WTC11 (cell line): Measurements from ENCODE around the gene SHC2. TPM values are rescaled to one million over a fixed set of nuclear protein-coding genes. Genes with fewer than 3 reads are reported as not detected.

Experiments
- ATAC-seq: fragments of 200-7000 bp; cut with Tn5 transposase; 2 replicates; pipeline ENCODE4 v1.10.0; 2021; ENCODE audit warnings: mild to moderate bottlenecking, moderate library complexity
- CTCF ChIA-PET: fragments of 300-600 bp; sonication (Branson Sonifier 250); formaldehyde crosslinking; loops from one replicate; lab custom pipeline; 2021; ENCODE audit warnings: antibody characterized with exemption; lab: Charles Lee
- POLR2A ChIA-PET: fragments of 350-600 bp; sonication (Branson Sonifier 250); formaldehyde crosslinking; loops from one replicate; lab custom pipeline; 2021; ENCODE audit warnings: antibody characterized with exemption; lab: Charles Lee
- DNase-seq: peaks from one replicate; pipeline ENCODE4 v3.0.0; 2021; ENCODE audit warnings: low spot score
- H3K27ac Mint-ChIP-seq: 2 replicates; pipeline ENCODE4 v1.8.0; 2021; ENCODE audit warnings: mixed read lengths
- H3K27me3 Mint-ChIP-seq: 2 replicates; pipeline ENCODE4 v1.8.0; 2021; ENCODE audit warnings: low read depth, mild to moderate bottlenecking, moderate library complexity, mixed read lengths
- H3K36me3 Mint-ChIP-seq: 2 replicates; pipeline ENCODE4 v1.8.0; 2021; ENCODE audit warnings: mixed read lengths
- H3K4me1 Mint-ChIP-seq: 2 replicates; pipeline ENCODE4 v1.8.0; 2022; ENCODE audit warnings: mixed read lengths
- H3K4me3 Mint-ChIP-seq: 2 replicates; pipeline ENCODE4 v1.8.0; 2021; ENCODE audit warnings: mild to moderate bottlenecking, moderate library complexity, mixed read lengths
- H3K9me3 Mint-ChIP-seq: 2 replicates; pipeline ENCODE4 v1.8.0; 2021; ENCODE audit warnings: mixed read lengths
- AFF4 ChIP-seq: sonication (generic); formaldehyde crosslinking; IDR thresholded peaks from 2 replicates; pipeline ENCODE4 v1.8.1; 2023; ENCODE audit warnings: mild to moderate bottlenecking, missing genetic modification reagents, borderline replicate concordance
- ATF1 ChIP-seq: sonication (generic); formaldehyde crosslinking; IDR thresholded peaks from 2 replicates; pipeline ENCODE4 v1.8.1; 2023; ENCODE audit warnings: mild to moderate bottlenecking, moderate library complexity, missing genetic modification reagents
- ATF6 ChIP-seq: sonication (generic); formaldehyde crosslinking; IDR thresholded peaks from 2 replicates; pipeline ENCODE4 v1.8.1; 2023; ENCODE audit warnings: mild to moderate bottlenecking, missing genetic modification reagents
- ESRRA ChIP-seq: sonication (generic); formaldehyde crosslinking; IDR thresholded peaks from 2 replicates; pipeline ENCODE4 v1.8.1; 2022; ENCODE audit warnings: mild to moderate bottlenecking, missing genetic modification reagents, borderline replicate concordance
- FOXP1 ChIP-seq: sonication (generic); formaldehyde crosslinking; IDR thresholded peaks from 2 replicates; pipeline ENCODE4 v1.8.0; 2022; ENCODE audit warnings: missing genetic modification reagents, mild to moderate bottlenecking, moderate library complexity, borderline replicate concordance
- GABPB1 ChIP-seq: sonication (generic); formaldehyde crosslinking; IDR thresholded peaks from 2 replicates; pipeline ENCODE4 v1.8.1; 2023; ENCODE audit warnings: mild to moderate bottlenecking, missing genetic modification reagents
- GRHL2 ChIP-seq: fragments of 250-450 bp; sonication (Bioruptor Pico); IDR thresholded peaks from 2 replicates; pipeline ENCODE4 v1.8.0; 2022; ENCODE audit warnings: mild to moderate bottlenecking, moderate library complexity; ENCODE audit not compliant: insufficient replicate concordance, severe bottlenecking
- HMGXB4 ChIP-seq: sonication (generic); formaldehyde crosslinking; IDR thresholded peaks from 2 replicates; pipeline ENCODE4 v1.8.1; 2023; ENCODE audit warnings: mild to moderate bottlenecking, moderate library complexity, missing genetic modification reagents
- IRF2 ChIP-seq: sonication (generic); formaldehyde crosslinking; IDR thresholded peaks from 2 replicates; pipeline ENCODE4 v1.8.0; 2022; ENCODE audit warnings: low read depth, missing genetic modification reagents, borderline replicate concordance
- MAX ChIP-seq: sonication (generic); formaldehyde crosslinking; IDR thresholded peaks from 2 replicates; pipeline ENCODE4 v1.8.0; 2022; ENCODE audit warnings: mild to moderate bottlenecking, missing genetic modification reagents
- MYBL2 ChIP-seq: sonication (generic); formaldehyde crosslinking; IDR thresholded peaks from 2 replicates; pipeline ENCODE4 v1.8.1; 2023; ENCODE audit warnings: mild to moderate bottlenecking, moderate library complexity, missing genetic modification reagents
- NR2C2 ChIP-seq: sonication (generic); formaldehyde crosslinking; IDR thresholded peaks from 2 replicates; pipeline ENCODE4 v1.8.0; 2022; ENCODE audit warnings: mild to moderate bottlenecking, missing genetic modification reagents
- SP1 ChIP-seq: sonication (generic); formaldehyde crosslinking; conservative IDR thresholded peaks from 2 replicates; pipeline ENCODE4 v1.8.1; 2022; ENCODE audit warnings: missing genetic modification reagents
- ZNF281 ChIP-seq: sonication (generic); formaldehyde crosslinking; IDR thresholded peaks from 2 replicates; pipeline ENCODE4 v1.8.0; 2023; ENCODE audit warnings: mild to moderate bottlenecking, missing genetic modification reagents
- ZNF317 ChIP-seq: sonication (generic); formaldehyde crosslinking; IDR thresholded peaks from 2 replicates; pipeline ENCODE4 v1.8.1; 2023; ENCODE audit warnings: low read depth, mild to moderate bottlenecking, moderate library complexity, missing genetic modification reagents, borderline replicate concordance
- total RNA-seq: library from RNA; stranded (reverse); gene quantifications from 3 replicates; pipeline ENCODE4 v1.2.3, GENCODE V29; 2021
- TF ChIP-seq, protein P1 (sequence below): sonication (generic); formaldehyde crosslinking; IDR thresholded peaks from 2 replicates; pipeline ENCODE4 v1.8.0; 2022; ENCODE audit warnings: mild to moderate bottlenecking, missing genetic modification reagents
- TF ChIP-seq, protein P2 (sequence below): fragments of 250-450 bp; sonication (Bioruptor Pico); IDR thresholded peaks from 2 replicates; pipeline ENCODE4 v1.9.0; 2021; ENCODE audit warnings: mild to moderate bottlenecking, borderline replicate concordance

The SHC2 gene
- total RNA-seq, 1 experiment from 2014 or later, result 8.4 TPM

DNA sequence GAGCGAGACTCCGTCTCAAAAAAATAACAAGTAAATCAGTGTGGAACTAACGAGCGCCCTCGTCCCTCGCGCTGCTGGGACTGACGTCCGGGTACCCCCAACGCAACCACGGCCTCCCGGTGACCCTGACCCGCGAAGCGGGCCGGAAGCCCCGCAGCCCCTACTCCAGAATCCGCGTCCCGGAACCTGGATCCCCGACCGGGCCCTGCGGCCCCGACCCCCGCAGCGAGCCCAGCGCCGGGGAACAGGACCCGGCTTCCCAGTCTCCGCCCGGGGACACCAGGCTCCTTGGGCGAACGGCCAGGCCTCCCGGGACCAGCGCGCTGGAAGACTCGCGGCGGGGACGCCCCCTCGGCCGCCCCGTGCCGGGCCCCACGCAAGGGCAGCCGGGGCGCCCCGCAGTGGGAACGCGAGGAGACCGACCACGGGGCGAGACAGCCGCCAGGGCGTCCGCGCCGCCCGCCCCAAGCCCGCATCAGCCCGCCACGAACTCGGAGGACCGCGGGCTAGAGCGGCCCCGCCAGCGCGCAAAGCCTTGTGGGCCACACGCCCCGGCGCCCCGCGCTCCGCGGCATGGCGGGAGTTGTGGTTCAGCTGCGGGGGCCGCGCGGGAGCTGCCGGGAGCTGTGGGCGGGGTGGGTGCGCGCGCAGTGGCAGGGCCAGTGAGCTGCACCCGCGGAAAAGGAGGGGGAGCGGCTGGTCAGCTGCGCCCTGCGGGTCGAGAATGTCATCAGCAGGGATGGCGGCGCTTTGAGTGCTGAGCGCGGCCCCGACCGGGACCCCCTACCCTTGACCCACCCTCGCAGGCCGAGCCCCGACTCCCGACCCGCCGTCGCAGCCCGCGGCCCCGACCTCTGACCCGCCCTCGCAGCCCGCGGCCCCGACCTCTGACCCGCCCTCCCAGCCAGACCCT, 27.9 kb upstream of the SHC2 start:
- ChIA-PET CTCF (interaction anchor here (0.8 to 4.4 kb wide), 8 partner anchors 9 to 141 kb away, joined by 3 to 25 read pairs (median 4); no protein-coding TSS in a partner anchor), POLR2A (interaction anchor here (0.7 to 1.0 kb wide), 4 partner anchors 9 to 18 kb away, joined by 3 to 4 read pairs (median 4); no protein-coding TSS in a partner anchor)
- Mint-ChIP-seq H3K36me3 (no peaks in the 10 kb centered on the region), H3K4me1 (peaks cover 26% of the 10 kb centered on the region), H3K27ac (no peak overlapping the region), H3K9me3 (peaks cover 3% of the 10 kb centered on the region), H3K27me3 (peaks cover 15% of the 10 kb centered on the region), H3K4me3 (peak overlapping the region; percentile 78)
- ATAC-seq (peak; percentile 83), DNase-seq (peak; percentile 94)
- TF ChIP-seq FOXP1, result peak; percentile 74; the same call in 1 of the 2 replicates
- TF ChIP-seq ATF1 (CRISPR knock-in tag), result no peak
- TF ChIP-seq MAX (CRISPR knock-in tag), result no peak
- peak; percentile 39; the same call in 1 of the 2 replicates for TF ChIP-seq NR2C2 (CRISPR knock-in tag)
- TF ChIP-seq, protein P1, sequence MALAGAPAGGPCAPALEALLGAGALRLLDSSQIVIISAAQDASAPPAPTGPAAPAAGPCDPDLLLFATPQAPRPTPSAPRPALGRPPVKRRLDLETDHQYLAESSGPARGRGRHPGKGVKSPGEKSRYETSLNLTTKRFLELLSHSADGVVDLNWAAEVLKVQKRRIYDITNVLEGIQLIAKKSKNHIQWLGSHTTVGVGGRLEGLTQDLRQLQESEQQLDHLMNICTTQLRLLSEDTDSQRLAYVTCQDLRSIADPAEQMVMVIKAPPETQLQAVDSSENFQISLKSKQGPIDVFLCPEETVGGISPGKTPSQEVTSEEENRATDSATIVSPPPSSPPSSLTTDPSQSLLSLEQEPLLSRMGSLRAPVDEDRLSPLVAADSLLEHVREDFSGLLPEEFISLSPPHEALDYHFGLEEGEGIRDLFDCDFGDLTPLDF (CRISPR knock-in tag), result no peak
- peak; percentile 98 for TF ChIP-seq SP1
- TF ChIP-seq GABPB1 (CRISPR knock-in tag), result peak; percentile 69; the same call in 1 of the 2 replicates
- TF ChIP-seq IRF2 (CRISPR knock-in tag), result no peak
- TF ChIP-seq ZNF317, result no peak
- no peak for TF ChIP-seq GRHL2 (CRISPR knock-in tag)
- peak; percentile 82 for TF ChIP-seq HMGXB4 (CRISPR knock-in tag)
- TF ChIP-seq ATF6 (CRISPR knock-in tag), result no peak
- TF ChIP-seq, protein P2, sequence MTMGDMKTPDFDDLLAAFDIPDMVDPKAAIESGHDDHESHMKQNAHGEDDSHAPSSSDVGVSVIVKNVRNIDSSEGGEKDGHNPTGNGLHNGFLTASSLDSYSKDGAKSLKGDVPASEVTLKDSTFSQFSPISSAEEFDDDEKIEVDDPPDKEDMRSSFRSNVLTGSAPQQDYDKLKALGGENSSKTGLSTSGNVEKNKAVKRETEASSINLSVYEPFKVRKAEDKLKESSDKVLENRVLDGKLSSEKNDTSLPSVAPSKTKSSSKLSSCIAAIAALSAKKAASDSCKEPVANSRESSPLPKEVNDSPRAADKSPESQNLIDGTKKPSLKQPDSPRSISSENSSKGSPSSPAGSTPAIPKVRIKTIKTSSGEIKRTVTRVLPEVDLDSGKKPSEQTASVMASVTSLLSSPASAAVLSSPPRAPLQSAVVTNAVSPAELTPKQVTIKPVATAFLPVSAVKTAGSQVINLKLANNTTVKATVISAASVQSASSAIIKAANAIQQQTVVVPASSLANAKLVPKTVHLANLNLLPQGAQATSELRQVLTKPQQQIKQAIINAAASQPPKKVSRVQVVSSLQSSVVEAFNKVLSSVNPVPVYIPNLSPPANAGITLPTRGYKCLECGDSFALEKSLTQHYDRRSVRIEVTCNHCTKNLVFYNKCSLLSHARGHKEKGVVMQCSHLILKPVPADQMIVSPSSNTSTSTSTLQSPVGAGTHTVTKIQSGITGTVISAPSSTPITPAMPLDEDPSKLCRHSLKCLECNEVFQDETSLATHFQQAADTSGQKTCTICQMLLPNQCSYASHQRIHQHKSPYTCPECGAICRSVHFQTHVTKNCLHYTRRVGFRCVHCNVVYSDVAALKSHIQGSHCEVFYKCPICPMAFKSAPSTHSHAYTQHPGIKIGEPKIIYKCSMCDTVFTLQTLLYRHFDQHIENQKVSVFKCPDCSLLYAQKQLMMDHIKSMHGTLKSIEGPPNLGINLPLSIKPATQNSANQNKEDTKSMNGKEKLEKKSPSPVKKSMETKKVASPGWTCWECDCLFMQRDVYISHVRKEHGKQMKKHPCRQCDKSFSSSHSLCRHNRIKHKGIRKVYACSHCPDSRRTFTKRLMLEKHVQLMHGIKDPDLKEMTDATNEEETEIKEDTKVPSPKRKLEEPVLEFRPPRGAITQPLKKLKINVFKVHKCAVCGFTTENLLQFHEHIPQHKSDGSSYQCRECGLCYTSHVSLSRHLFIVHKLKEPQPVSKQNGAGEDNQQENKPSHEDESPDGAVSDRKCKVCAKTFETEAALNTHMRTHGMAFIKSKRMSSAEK (CRISPR knock-in tag), result no peak
- no peak for TF ChIP-seq ESRRA (CRISPR knock-in tag)
- no peak for TF ChIP-seq AFF4 (CRISPR knock-in tag)
- no peak for TF ChIP-seq ZNF281
- peak; percentile 89; the same call in 1 of the 2 replicates for TF ChIP-seq MYBL2
